GM12873 (cell line): ENCODE data around the gene PLEKHM1.

Experiments
- TF ChIP-seq, protein P1 (sequence below): IDR thresholded peaks from 2 replicates; pipeline ENCODE4 v1.5.1; 2012; ENCODE audit warnings: low read depth, mild to moderate bottlenecking, moderate library complexity, low read length, control low read depth; ENCODE audit not compliant: insufficient read depth; ENCODE audit errors: missing control alignments

PLEKHM1 gene

DNA sequence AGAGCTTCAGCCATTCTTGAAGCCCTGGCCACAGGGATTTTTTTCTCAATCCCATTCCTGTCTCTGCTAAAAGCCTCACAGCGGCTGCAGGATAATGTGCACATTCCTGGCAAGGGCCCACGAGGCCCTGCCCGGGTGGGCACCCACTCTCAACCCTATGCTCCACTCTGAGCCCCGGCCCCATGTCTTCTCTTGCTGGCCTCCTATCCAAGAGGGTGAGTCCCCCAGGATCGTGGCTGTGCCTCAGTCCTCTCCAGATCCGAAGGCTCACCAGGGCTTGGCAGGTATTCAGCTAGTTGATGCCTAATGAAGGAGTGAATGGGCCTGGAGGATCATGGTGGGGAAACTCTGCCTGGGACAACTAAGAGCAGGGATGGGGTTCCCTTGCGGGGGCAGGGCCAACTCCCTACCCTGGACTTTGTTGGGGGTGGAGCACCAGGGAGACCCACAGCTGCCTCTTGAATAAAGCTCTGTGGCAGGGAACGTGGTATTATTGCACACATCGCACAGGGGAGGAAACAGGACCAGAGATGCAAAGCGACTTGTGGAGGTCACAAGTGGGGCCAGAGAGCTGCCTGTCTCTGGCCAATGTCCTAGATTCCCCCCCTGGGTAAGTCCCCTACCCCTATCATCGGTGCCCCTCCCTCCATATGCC lies 63.2 kb downstream of the PLEKHM1 start:
- TF ChIP-seq, protein P1, sequence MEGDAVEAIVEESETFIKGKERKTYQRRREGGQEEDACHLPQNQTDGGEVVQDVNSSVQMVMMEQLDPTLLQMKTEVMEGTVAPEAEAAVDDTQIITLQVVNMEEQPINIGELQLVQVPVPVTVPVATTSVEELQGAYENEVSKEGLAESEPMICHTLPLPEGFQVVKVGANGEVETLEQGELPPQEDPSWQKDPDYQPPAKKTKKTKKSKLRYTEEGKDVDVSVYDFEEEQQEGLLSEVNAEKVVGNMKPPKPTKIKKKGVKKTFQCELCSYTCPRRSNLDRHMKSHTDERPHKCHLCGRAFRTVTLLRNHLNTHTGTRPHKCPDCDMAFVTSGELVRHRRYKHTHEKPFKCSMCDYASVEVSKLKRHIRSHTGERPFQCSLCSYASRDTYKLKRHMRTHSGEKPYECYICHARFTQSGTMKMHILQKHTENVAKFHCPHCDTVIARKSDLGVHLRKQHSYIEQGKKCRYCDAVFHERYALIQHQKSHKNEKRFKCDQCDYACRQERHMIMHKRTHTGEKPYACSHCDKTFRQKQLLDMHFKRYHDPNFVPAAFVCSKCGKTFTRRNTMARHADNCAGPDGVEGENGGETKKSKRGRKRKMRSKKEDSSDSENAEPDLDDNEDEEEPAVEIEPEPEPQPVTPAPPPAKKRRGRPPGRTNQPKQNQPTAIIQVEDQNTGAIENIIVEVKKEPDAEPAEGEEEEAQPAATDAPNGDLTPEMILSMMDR, result no peak

- TF ChIP-seq, protein P1, result no peak
Measured at GRCh38 chr17:45426561-45426960, 64.0 kb downstream of the PLEKHM1 start.

DNA sequence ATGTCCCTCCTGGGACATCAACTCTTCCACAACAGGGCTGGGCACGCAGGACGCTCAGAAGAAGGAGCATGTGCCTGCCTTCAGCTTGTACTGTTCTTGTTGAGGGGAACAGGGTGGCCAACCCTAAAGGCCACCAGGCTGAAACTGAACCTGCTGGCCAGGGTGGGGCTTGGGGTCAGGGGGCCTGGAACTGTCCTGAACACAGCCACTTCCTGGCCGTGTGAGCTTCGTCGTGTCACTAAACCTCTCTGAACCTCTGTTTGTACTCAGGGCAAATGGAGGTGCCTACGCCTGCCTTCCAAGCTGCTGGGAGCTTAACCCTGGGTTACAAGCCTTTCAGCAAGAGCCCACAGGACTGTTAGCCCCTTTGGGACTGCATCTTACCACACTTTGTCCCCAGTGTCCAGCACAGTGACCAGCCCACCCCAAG lies 64.5 kb downstream of the PLEKHM1 start:
- TF ChIP-seq, protein P1, result no peak

- TF ChIP-seq, protein P1, result no peak
Measured at GRCh38 chr17:45425125-45425983, 65.2 kb downstream of the PLEKHM1 start.

GRCh38 chr17:45424769-45425124 lies 65.8 kb downstream of the PLEKHM1 start:
- TF ChIP-seq, protein P1, result no peak

GRCh38 chr17:45423975-45424335 lies 66.6 kb downstream of the PLEKHM1 start:
- TF ChIP-seq, protein P1, result no peak

DNA sequence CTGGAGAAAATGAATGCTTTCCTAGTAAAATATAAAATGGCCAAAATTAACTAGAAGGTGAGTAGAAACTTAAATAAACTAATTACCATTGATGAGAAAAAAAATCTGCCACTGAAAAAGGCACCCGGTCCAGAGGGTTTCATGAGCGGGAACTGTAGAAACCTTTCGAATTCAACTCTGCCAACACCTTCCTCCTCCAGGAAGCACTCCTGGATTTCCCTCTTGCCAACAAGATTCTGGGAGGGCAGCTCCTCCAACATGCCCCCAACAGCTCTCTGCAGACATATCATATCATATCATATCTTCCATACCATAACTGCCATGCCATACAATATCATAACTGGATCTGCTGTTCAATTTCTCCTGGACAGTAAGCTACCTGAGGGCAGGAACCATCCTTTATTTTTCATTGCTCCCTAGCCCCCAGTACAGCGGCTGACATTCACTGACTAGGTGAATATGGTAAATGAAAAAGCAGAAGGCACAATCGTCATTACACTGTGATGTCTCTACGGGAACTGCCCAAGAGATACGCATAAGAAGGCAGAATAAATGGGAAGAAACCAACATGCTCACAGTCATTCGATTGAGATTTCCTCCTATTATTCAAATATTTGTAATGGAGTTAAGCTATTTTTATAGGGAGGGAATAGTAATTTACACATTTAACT lies 67.1 kb downstream of the PLEKHM1 start:
- TF ChIP-seq, protein P1, result no peak
